GM19438 (cell line): ENCODE measurements around the gene PEX14.

Experiments used
- ATAC-seq: cut with Tn5 transposase; IDR thresholded peaks from one replicate; pipeline ENCODE4 v1.9.1; 2021; ENCODE audit warnings: low read depth; ENCODE audit not compliant: unreplicated experiment

Gene PEX14

GRCh38 chr1:10629816-10630571 lies 155.2 kb downstream of the PEX14 start:
- ATAC-seq = no peak

DNA sequence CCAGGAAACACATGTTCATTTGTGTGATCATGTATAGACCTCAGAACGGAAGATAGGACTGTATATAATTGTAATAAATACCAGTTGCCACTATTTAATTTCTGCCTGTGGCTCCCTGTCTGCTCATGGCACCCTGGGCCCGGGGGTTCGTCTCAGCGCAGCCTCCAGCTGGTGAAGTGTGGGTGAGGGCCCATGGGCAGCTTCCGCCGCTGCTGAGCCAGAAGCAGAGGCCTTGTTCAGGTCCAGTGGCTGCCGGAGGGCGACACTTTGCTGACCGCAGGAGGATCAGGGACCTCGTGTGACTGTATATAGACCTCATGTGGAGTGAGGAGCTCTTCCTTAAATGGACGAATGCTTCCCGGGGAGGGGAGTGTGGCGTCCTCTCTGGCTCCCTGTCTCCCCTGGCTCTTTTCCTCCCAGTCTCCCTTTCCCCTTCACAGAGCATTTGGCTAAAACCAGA lies 155.9 kb downstream of the PEX14 start:
- no peak for ATAC-seq

- no peak for ATAC-seq
Observed at GRCh38 chr1:10631121-10631810, 156.5 kb downstream of the PEX14 start.

GRCh38 chr1:10631811-10632593 lies 157.3 kb downstream of the PEX14 start:
- ATAC-seq = no peak

DNA sequence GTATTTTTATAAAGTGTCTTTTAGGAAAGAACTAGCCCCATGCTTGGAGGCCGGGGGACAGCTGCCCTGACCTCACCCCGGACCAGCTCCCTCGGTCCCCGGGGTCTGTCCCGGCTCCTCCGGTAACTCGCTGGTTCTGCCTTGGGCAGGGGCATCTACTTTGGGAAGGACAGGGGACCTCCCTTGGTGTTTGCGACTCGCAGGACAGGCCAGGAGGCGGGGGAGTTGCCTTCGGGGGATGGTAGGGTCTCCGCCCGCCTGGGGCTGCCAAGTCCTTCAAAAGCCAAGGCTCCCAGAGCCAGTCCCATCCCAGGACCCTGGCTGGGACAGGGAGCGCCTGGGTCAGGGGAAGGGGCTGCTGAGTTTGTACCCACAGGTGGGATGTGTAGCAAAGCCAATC lies 157.9 kb downstream of the PEX14 start:
- no peak for ATAC-seq

DNA sequence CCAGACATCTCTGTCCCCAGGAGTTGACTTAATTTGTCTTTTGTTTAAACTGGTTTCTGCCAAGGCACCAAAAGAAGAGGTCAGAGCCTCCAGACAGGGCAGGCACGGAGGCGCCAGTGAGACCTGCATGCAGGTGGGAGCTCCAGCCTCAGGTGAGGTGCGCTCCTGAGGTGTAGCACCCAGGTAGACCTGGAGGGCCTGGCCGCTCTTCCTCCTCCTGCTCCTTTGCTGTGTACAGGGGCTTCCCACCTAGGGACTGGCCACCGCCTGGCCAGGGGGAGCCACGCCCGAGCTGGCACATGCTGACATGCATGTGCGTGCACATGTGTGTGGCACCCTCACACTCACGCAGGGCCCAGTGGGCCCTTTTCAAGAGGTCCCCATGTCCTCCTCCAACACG lies 158.7 kb downstream of the PEX14 start:
- no peak for ATAC-seq

- ATAC-seq = no peak
Observed at GRCh38 chr1:10634075-10634427, 159.3 kb downstream of the PEX14 start.

- ATAC-seq = no peak
Observed at GRCh38 chr1:10634428-10635084, 159.8 kb downstream of the PEX14 start.

GRCh38 chr1:10635085-10635896 lies 160.5 kb downstream of the PEX14 start:
- no peak for ATAC-seq

- no peak for ATAC-seq
Observed at GRCh38 chr1:10635992-10636391, 161.2 kb downstream of the PEX14 start.

GRCh38 chr1:10637400-10637799 lies 162.7 kb downstream of the PEX14 start:
- ATAC-seq = no peak

GRCh38 chr1:10637834-10638558 lies 163.2 kb downstream of the PEX14 start:
- ATAC-seq = no peak

- ATAC-seq = no peak
Observed at GRCh38 chr1:10638559-10639005, 163.8 kb downstream of the PEX14 start.

DNA sequence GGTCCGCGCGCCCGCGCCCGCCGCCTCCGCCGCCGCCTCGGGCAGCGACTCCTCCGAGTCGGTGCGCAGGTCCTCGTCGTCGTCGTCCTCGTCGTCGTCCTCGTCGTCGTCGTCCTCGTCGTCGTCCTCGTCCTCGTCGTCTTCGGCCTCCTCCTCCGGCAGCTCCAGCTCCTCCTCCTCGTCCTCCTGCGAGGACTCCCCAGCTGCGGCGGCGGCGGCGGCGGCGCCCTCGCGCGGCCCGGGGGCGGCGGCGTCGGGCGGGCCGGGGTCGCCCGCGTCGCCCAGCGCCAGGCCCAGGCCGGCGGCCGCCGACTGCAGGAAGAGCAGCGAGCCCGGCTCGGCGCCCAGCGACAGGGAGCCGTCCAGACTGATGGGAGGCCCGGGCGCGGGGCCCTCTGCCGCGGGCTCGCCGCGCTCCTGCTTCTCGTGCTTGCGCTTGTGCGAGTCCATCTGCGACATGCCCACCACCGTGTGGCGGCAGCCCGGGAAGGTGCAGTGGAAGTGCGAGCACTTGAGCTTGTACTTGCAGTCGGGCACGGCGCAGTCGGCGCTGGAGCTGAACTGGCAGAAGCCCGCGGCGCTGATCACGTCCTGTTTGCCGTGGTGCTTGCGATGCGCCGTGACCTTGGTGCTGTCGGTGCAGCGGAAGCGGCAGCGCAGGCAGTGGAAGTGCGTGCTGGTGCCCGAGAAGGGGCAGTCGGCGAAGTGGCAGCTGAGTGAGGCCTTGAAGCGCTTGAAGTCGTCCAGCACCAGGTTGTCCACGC lies 164.4 kb downstream of the PEX14 start:
- ATAC-seq = no peak

DNA sequence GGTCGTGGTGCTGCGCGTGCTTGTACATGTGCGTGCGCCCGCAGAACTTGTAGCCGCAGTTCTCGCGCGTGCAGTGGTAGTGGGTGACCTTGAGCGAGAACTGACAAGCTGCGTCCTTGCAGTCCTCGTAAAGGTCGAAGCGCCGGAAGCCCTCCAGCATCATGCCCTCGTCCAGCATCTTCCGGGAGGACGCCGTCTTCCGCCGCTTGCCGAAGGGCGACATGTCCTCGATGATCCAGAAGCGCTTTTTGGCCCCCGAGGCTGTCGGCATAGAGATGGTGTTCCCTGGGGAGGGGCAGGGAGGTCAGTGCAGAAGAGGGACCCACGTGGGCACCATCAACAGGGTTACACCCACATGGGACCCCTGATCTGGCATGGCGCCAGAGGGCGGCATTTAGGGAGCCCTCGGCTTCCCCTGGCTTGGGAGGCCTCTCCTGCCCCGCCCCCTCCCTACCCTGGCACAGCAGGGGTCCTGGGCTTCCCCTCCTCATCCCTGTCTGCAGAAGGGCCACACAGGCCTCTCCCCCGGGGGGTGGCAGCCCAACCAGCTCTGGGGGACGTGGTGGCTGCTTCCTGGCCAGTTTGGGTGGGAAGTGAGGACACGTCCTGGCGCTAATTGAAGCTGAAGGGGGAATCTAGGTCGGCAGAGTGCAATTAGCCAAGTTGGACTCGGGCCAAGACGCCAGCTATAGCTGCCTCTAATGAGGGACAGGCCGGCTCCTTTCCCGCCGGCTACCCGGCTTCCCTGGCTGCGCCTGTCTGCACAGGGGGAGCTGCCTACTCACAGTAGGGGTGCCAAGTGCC lies 165.2 kb downstream of the PEX14 start:
- ATAC-seq = no peak

- no peak for ATAC-seq
Observed at GRCh38 chr1:10640843-10641553, 166.2 kb downstream of the PEX14 start.

DNA sequence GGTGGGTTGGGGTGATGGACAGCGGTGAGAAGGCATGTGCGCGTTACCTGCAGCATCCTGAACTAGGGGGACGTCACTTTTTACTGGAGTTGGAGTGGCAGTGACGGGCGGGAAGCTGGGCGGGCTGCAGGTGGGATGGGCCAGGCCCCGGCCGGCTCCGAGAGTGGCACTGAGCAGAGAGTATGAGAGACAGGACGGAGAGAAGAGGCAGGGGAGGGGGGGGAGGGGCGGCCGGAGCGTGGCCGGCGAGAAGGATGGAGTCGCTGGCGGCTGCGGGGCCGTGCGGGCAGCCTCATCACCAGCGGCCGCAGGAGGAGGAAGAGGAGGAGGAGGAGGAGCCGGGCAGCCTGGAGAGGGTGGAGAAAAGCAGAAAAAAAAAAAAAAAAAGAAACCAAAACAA lies 167.2 kb downstream of the PEX14 start:
- ATAC-seq = no peak
